K562 (cell line): ENCODE measurements around the gene GCNT3. TPM values are rescaled to one million over a fixed set of nuclear protein-coding genes. Genes with fewer than 3 reads are reported as not detected.
A peak's percentile ranks its signal among the peaks of the same experiment; 100 is the strongest.

ENCODE experiments used
- ATAC-seq: fragments of 200-7000 bp; cut with Tn5 transposase; 3 replicates; pipeline ENCODE4 v1.9.1; 2020; ENCODE audit warnings: moderate library complexity
- BruUV-seq: library from RNA; stranded (reverse); fragments of 400-500 nt; replicated peaks from 2 replicates; lab custom pipeline; 2021; lab: Mats Ljungman, UMichigan
- CTCF ChIA-PET: fragments of 300-600 bp; formaldehyde crosslinking; extraction: SDS; loops from one replicate; lab custom pipeline; 2021; ENCODE audit warnings: low intra/inter-chr PET ratio; lab: Yijun Ruan, JAX
- POLR2A ChIA-PET: fragments of 300-600, 350-650 bp; sonication (Branson Sonifier 250); formaldehyde crosslinking; extraction: SDS; loops from one replicate; lab custom pipeline; 2021; ENCODE audit warnings: antibody characterized with exemption, inconsistent platforms; lab: Yijun Ruan, JAX
- DNase-seq, 4 experiments: peaks; one replicate each; pipeline versions ENCODE4 v3.0.0 to v3.0.0-alpha.2; 2011 to 2018; ENCODE audit warnings: low spot score in 3 of 4, mixed read lengths in 3 of 4; ENCODE audit errors: extremely low read depth in 1 of 4
- FAIRE-seq: peaks from 2 replicates; lab custom pipeline; 2011; peaks lifted over from hg19 to GRCh38; lab: Jason Lieb, UNC
- H2AFZ ChIP-seq: 2 replicates; pipeline ENCODE4 v1.6.0; 2011; ENCODE audit warnings: low read depth, low read length, control low read depth, inconsistent platforms
- H3K27ac ChIP-seq: fragments of 200-600 bp; 3 replicates; pipeline ENCODE4 v1.8.0; 2011; ENCODE audit warnings: low read depth, mild to moderate bottlenecking, control low read depth, inconsistent platforms, low read length, moderate library complexity, mixed read lengths; ENCODE audit errors: extremely low read depth
- H3K27me3 ChIP-seq, 2 experiments: fragments of 300-600 bp in 1 of 2; 2 replicates in 1 of 2; 3 replicates in 1 of 2; pipeline versions ENCODE4 v1.6.0 to v1.8.0; 2011; ENCODE audit warnings: inconsistent platforms in 2 of 2, low read length in 2 of 2, mild to moderate bottlenecking in 1 of 2, mixed read lengths in 1 of 2, moderate library complexity in 1 of 2; ENCODE audit not compliant: control insufficient read depth in 2 of 2, insufficient read depth in 2 of 2
- H3K36me3 ChIP-seq: fragments of 300-600 bp; 3 replicates; pipeline ENCODE4 v1.8.0; 2011; ENCODE audit warnings: mild to moderate bottlenecking, low read length, inconsistent platforms; ENCODE audit not compliant: control insufficient read depth, insufficient read depth
- H3K4me1 ChIP-seq, 2 experiments: fragments of 200-600 bp in 1 of 2; replicated peaks in 1 of 2; 2 replicates in 1 of 2; 3 replicates in 1 of 2; pipeline versions ENCODE4 v1.5.1 to v1.8.0; 2011; ENCODE audit warnings: inconsistent platforms in 2 of 2, low read length in 2 of 2, mild to moderate bottlenecking in 1 of 2, mixed read lengths in 1 of 2, moderate library complexity in 1 of 2; ENCODE audit not compliant: control insufficient read depth in 2 of 2, insufficient read depth in 2 of 2
- H3K4me2 ChIP-seq: 2 replicates; pipeline ENCODE4 v1.6.1; 2011; ENCODE audit warnings: low read length, control low read depth, inconsistent platforms, mixed read lengths; ENCODE audit not compliant: insufficient read depth
- H3K4me3 ChIP-seq: fragments of 200-600 bp; sonication (generic), shearing (Covaris generic); 2 replicates; pipeline ENCODE4 v1.5.1; 2016; ENCODE audit warnings: control low read depth, inconsistent platforms
- H3K79me2 ChIP-seq: fragments of 200-600 bp; 3 replicates; pipeline ENCODE4 v1.8.0; 2011; ENCODE audit warnings: low read length, inconsistent platforms; ENCODE audit not compliant: control insufficient read depth, insufficient read depth
- H3K9ac ChIP-seq, 2 experiments: 2 replicates each; pipeline versions ENCODE4 v1.6.0 to v1.6.1; 2011; ENCODE audit warnings: low read depth in 2 of 2, low read length in 2 of 2, control low read depth in 1 of 2, inconsistent platforms in 1 of 2, mild to moderate bottlenecking in 1 of 2, mixed read lengths in 1 of 2; ENCODE audit not compliant: insufficient read depth in 1 of 2
- H3K9me1 ChIP-seq: one replicate; pipeline ENCODE4 v1.6.0; 2011; ENCODE audit warnings: inconsistent platforms, mild to moderate bottlenecking, low read length, moderate library complexity; ENCODE audit not compliant: control insufficient read depth, insufficient read depth
- H3K9me3 ChIP-seq: replicated peaks from 2 replicates; pipeline ENCODE4 v1.5.1; 2011; ENCODE audit warnings: low read depth, low read length, inconsistent platforms; ENCODE audit not compliant: control insufficient read depth, insufficient read depth
- H4K20me1 ChIP-seq: replicated peaks from 2 replicates; pipeline ENCODE4 v1.6.1; 2011; ENCODE audit warnings: low read length, inconsistent platforms, mixed read lengths; ENCODE audit not compliant: control insufficient read depth, insufficient read depth
- ATF1 ChIP-seq, 2 experiments: fragments of 450-650 bp in 1 of 2; IDR thresholded peaks; 2 replicates each; pipeline ENCODE4 v1.6.1; 2016; ENCODE audit warnings: missing compliant biosample characterization in 1 of 2, missing genetic modification characterization in 1 of 2
- BCOR ChIP-seq: fragments of 450-650 bp; IDR thresholded peaks from 2 replicates; pipeline ENCODE4 v1.6.1; 2016
- FOXM1 ChIP-seq, 2 experiments: fragments of 450-650 bp in 1 of 2; sonication (generic) in 1 of 2; formaldehyde crosslinking in 1 of 2; IDR thresholded peaks; 2 replicates each; pipeline versions ENCODE4 v1.6.1 to v1.9.0; 2017 to 2022; ENCODE audit warnings: low read depth in 2 of 2, mild to moderate bottlenecking in 2 of 2, missing genetic modification reagents in 1 of 2, moderate library complexity in 1 of 2
- GATAD2B ChIP-seq: fragments of 450-650 bp; IDR thresholded peaks from 2 replicates; pipeline ENCODE4 v1.6.1; 2017; ENCODE audit warnings: mild to moderate bottlenecking, borderline replicate concordance
- HMBOX1 ChIP-seq: sonication (generic); IDR thresholded peaks from 2 replicates; pipeline ENCODE4 v1.6.1; 2016
- HNRNPLL ChIP-seq: fragments of 200-400 bp; formaldehyde crosslinking; IDR thresholded peaks from 2 replicates; pipeline ENCODE4 v1.6.1; 2017; ENCODE audit warnings: low read length, low read depth, mild to moderate bottlenecking; ENCODE audit not compliant: poor library complexity, severe bottlenecking
- ID3 ChIP-seq, 2 experiments: fragments of 250-450 bp in 1 of 2; fragments of 450-650 bp in 1 of 2; sonication (Bioruptor Pico) in 1 of 2; IDR thresholded peaks; 2 replicates each; pipeline versions ENCODE4 v1.6.1 to v1.8.0; 2016 to 2021; ENCODE audit warnings: mild to moderate bottlenecking in 2 of 2, moderate library complexity in 2 of 2, missing compliant biosample characterization in 1 of 2, missing genetic modification characterization in 1 of 2
- MBD1 ChIP-seq: fragments of 250-450 bp; sonication (Bioruptor Pico); IDR thresholded peaks from 2 replicates; pipeline ENCODE4 v1.8.0; 2022; ENCODE audit warnings: inconsistent platforms
- NRF1 ChIP-seq, 2 experiments: fragments of 450-650 bp; IDR thresholded peaks in 1 of 2; conservative IDR thresholded peaks in 1 of 2; 2 replicates each; pipeline ENCODE4 v1.6.1; 2014; ENCODE audit warnings: mild to moderate bottlenecking in 2 of 2
- RBBP5 ChIP-seq: fragments of 200-600 bp; sonication (generic); IDR thresholded peaks from 2 replicates; pipeline ENCODE4 v1.6.1; 2012; ENCODE audit warnings: borderline replicate concordance, mild to moderate bottlenecking, low read length, control low read depth, inconsistent platforms; ENCODE audit not compliant: insufficient read depth, poor library complexity, severe bottlenecking
- STAT6 ChIP-seq: sonication (generic); formaldehyde crosslinking; IDR thresholded peaks from 2 replicates; pipeline ENCODE4 v1.8.1; 2023; ENCODE audit warnings: mild to moderate bottlenecking, missing genetic modification reagents
- TCF15 ChIP-seq: fragments of 250-450 bp; sonication (Bioruptor Pico); IDR thresholded peaks from 2 replicates; pipeline ENCODE4 v1.8.0; 2022; ENCODE audit warnings: moderate library complexity, mild to moderate bottlenecking, inconsistent platforms
- TCF7 ChIP-seq: sonication (generic); IDR thresholded peaks from 2 replicates; pipeline ENCODE4 v1.6.1; 2016; ENCODE audit warnings: antibody characterized with exemption, borderline replicate concordance
- TRIM28 ChIP-seq: fragments of 450-650 bp; IDR thresholded peaks from 2 replicates; pipeline ENCODE4 v1.6.1; 2017
- WGBS: fragments of 100-300 bp; shearing (Covaris generic); methylation state at CpG from one replicate; pipeline ENCODE4 v1.1.6; 2016; ENCODE audit warnings: low coverage, mixed read lengths; ENCODE audit not compliant: insufficient coverage; ENCODE audit errors: missing lambda C conversion rate; 5-methylcytosine and 5-hydroxymethylcytosine counted together
- in situ Hi-C: fragments of 300-500 bp; cut with MboI; formaldehyde crosslinking; loops from 4 replicates; pipeline ENCODE4 v1.15.0; 2018; ENCODE audit warnings: inconsistent platforms, mixed read lengths
- intact Hi-C: fragments of 100-400 bp; cut with micrococcal nuclease; formaldehyde crosslinking; loops from 2 replicates; pipeline ENCODE4 v1.14.2; 2022
- polyA plus RNA-seq, 8 experiments: library from polyadenylated mRNA; depleted of rRNA in 4 of 8; stranded (reverse) in 5 of 8; unstranded in 3 of 8; fragments of >200 nt; fragmentation: Nextera tagmentation in 2 of 8; fragmentation: Illumina TruSeq in 1 of 8; extraction: Ambion mirVana in 2 of 8; extraction: Trizol in 1 of 8; gene quantifications; 2 replicates each; pipeline versions ENCODE4 v1.2.1 to v1.2.3, GENCODE V29; 2011 to 2014; ENCODE audit warnings: inconsistent platforms in 1 of 8, missing spikeins in 1 of 8
- total RNA-seq, 7 experiments: library from RNA; depleted of rRNA in 6 of 7; stranded (reverse); fragments of >200 nt in 6 of 7; fragmentation: Illumina TruSeq in 2 of 7; extraction: Trizol in 2 of 7; gene quantifications; 2 replicates each; pipeline versions ENCODE4 v1.2.1 to v1.2.3, GENCODE V29; 2011 to 2021; ENCODE audit warnings: low replicate concordance in 1 of 7

The GCNT3 gene
- total and polyA plus RNA-seq, 9 of the 15 experiments (the other 6 are each of a cell fraction or from before 2014, with no cell fraction given): 0.07 to 0.35 (median 0.11) TPM; not detected in 4

GRCh38 chr15:59657635-59658125, 46.1 kb downstream of the GCNT3 start:
- peaks cover 59% of the 10 kb centered on the region for H3K36me3 ChIP-seq
- in situ Hi-C loops: no loop called here
- peak overlapping the region; percentile 70 for H2AFZ ChIP-seq
- no peak for FAIRE-seq
- H3K9me1 ChIP-seq: no peaks in the 10 kb centered on the region
- peak; percentile 2; the same call in 2 of the 3 replicates for ATAC-seq
- POLR2A ChIA-PET: interaction anchor here (0.6 to 2.0 kb wide), 12 partner anchors 10 to 753 kb away, joined by 3 to 19 read pairs (median 4); partner anchors contain the start of gene BNIP2
- H3K4me3 ChIP-seq: peak overlapping the region; percentile 88
- peak overlapping the region; percentile 84 for H3K4me2 ChIP-seq
- CTCF ChIA-PET: no interaction called here
- DNase-seq: no peak
- peak overlapping the region; percentile 49; the same call in 2 of the 3 replicates for H3K27ac ChIP-seq
- H3K9me3 ChIP-seq: no peaks in the 10 kb centered on the region
- peaks cover 11 to 19% of the 10 kb centered on the region in 2 experiments; a peak in 2 of 5 replicates for H3K4me1 ChIP-seq
- 48% methylated on average over 23 of the region's 23 CpGs for WGBS
- BruUV-seq: no TSS peak
- 0 out of 2 replicates have a peak, but pooled peaks cover 3% of the 10 kb centered on the region for H4K20me1 ChIP-seq
- H3K9ac ChIP-seq: no peak overlapping the region
- H3K79me2 ChIP-seq: peaks cover 46% of the 10 kb centered on the region
- intact Hi-C loops: no loop called here
- no peaks in the 10 kb centered on the region for H3K27me3 ChIP-seq
- 0 out of 4 replicates have a peak, but pooled peaks of 1 of the 2 experiments have one; percentile 8 for TF ChIP-seq NRF1 (conservative IDR thresholded peaks at IDR 0.05 in 1 of 2, IDR thresholded peaks at IDR 0.05 in 1 of 2)
- TF ChIP-seq RBBP5: no peak
- peak; percentile 18; the same call in 1 of the 2 replicates for TF ChIP-seq BCOR
- TF ChIP-seq TRIM28: 0 out of 2 replicates have a peak, but pooled peaks have one; percentile 33
- peak; percentile 87; the same call in 1 of the 2 replicates for TF ChIP-seq MBD1 (CRISPR knock-in tag)
- peak; percentile 9 for TF ChIP-seq HNRNPLL
- TF ChIP-seq STAT6 (CRISPR knock-in tag): no peak
- TF ChIP-seq HMBOX1: no peak
- no peak for TF ChIP-seq TCF7
- TF ChIP-seq FOXM1 (IDR thresholded peaks at IDR 0.05; ENCODE audit: low read depth): 0 out of 2 replicates have a peak, but pooled peaks have one; percentile 17
- no peak for TF ChIP-seq FOXM1 (CRISPR knock-in tag; IDR thresholded peaks at IDR 0.05; ENCODE audit: low read depth)
- TF ChIP-seq ID3 (CRISPR knock-in tag; IDR thresholded peaks at IDR 0.05): no peak
- no peak for TF ChIP-seq ID3 (tag; IDR thresholded peaks at IDR 0.05)
- no peak for TF ChIP-seq TCF15 (CRISPR knock-in tag)
- TF ChIP-seq ATF1 (CRISPR knock-in tag; IDR thresholded peaks at IDR 0.05): no peak
- TF ChIP-seq ATF1 (tag; IDR thresholded peaks at IDR 0.05): peak; percentile 14
- TF ChIP-seq GATAD2B: no peak
